Glomerular visceral epithelial cell (primary cell): ENCODE results near the gene FBXO42.
"Not testable (repeated sequence)": the region's sequence is repeated elsewhere in the genome, so short reads cannot be mapped to it uniquely, and the experiment has no call there.

Source experiments
- DNase-seq: peaks from one replicate; pipeline ENCODE4 v3.0.0-alpha.2; 2016; ENCODE audit errors: extremely low spot score

The FBXO42 gene

GRCh38 chr1:16372535-16373285 is 20.4 kb upstream of the FBXO42 start:
- DNase-seq, result no peak

- DNase-seq, result no peak
Measured at GRCh38 chr1:16371725-16372124, 19.4 kb upstream of the FBXO42 start.

DNA sequence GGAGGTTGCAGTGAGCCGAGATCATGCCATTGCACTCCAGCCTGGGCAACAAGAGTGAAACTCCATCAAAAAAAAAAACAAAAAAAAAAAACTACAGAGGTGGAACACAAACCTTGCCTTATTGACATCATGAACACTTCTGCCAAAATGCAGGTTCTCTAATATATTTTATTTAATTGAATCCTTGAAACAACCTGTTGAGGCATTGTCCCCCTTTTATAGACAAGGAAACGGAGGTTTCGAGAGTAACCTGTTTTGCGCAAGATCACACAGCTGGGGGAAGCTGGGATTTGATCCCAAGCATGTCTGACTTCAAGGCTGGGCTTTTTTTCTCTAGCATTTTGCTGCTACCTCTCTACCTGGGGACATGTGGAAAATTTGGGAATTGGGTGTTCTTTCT is 17.5 kb upstream of the FBXO42 start:
- no peak for DNase-seq

GRCh38 chr1:16367968-16368890 is 15.9 kb upstream of the FBXO42 start:
- DNase-seq, result no peak

DNA sequence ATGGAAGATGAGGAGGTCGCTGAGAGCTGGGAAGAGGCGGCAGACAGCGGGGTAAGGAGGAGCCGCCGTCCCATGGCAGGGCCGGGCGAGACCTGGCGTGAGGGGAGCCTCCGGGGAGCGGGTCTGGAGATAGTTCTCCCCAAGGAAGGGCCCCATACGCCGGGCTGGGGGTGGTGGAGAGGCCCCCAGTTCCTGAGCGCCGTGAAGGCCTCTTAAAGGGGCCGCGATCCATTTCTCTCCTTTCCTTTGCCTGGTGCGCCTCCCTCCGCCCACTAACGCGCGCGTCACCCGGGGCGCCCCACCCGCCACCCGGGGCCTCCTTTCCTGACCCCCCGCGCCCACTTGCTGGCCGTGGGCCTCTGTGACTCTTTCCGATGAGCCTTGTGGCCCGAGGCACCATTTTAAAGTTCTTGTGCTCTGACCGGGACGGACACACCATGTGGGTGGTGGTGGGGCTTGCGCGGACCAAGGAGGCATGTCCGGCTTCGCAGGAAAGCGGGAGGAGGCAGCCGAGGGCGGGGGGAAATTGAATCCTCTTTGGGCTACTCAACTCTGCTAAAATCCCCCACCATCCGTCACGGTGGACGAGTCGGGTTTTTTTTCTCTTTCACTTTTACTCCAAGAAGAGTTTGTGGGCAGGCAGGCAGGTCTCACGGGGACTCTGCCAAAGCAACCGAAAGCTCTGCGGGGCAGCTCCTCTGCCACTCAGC is 15.1 kb upstream of the FBXO42 start:
- DNase-seq, result peak; percentile 90

- peak; percentile 99 for DNase-seq
Measured at GRCh38 chr1:16366722-16367257, 14.5 kb upstream of the FBXO42 start, which contains the start of gene SZRD1. TSS of gene SZRD1 (plus strand) at chr1:16367242. CDS start at chr1:16367258, 16 bp downstream.

DNA sequence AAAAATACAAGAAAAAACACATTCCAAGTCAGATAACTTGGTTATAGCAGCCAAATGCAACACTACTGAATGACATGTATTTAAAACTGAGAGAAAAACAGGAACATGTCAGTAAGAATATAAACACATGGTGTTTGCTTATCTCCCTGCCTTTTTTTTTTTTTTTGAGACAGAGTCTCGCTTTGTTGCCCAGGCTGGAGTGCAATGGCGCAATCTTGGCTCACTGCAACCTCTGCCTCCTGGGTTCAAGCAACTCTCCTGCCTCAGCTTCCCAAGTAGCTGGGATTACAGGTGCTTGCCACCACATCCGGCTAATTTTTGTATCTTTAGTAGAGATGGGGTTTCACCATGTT is 12.8 kb upstream of the FBXO42 start:
- DNase-seq, result not testable (repeated sequence)

DNA sequence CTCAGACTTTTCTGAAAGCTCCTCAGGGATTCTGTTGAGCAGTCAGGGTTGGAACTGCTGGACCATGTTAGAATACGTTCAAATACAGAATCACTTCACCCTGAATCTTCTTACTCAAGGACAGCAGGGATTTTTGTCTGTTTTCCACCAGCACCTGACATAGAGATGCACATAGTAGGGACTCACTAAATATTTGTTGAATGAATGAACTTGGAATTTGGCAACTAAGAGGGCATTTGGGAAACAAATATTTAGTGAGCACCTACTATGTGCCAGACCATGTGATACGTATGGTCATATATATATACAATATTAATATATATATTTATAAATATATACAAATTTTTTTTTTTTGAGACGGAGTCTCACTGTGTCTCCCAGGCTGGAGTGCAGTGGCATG is 4.6 kb upstream of the FBXO42 start:
- no peak for DNase-seq

GRCh38 chr1:16354619-16355018 is 2.3 kb upstream of the FBXO42 start:
- no peak for DNase-seq

GRCh38 chr1:16352842-16353535 is 709 bp upstream of the FBXO42 start:
- no peak for DNase-seq

DNA sequence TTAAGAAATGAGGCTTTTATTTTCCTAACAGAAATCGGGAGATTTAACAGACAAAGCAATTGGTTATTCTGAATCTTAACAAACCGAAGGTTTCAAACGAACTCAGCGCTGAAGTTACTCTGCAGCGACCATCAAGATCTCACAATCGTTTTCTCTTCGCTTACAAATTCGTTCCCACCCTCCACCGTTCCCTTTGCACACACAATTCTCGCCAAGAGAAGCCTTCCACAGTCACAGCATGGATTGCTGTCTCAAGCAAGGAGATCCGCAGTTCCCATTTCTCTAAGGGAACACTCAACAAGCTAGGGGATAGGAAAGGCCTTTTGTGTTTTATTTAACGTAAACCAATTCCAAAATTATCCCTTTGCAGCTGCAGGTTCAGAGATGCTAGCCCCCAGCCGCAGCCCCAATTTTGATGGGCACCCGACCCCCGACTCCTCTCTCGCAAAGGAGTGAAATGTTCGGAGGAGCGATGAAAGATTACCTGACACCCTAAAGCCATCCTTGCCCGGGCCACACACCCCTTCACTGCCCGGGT is 755 bp downstream of the FBXO42 start:
- no peak for DNase-seq

DNA sequence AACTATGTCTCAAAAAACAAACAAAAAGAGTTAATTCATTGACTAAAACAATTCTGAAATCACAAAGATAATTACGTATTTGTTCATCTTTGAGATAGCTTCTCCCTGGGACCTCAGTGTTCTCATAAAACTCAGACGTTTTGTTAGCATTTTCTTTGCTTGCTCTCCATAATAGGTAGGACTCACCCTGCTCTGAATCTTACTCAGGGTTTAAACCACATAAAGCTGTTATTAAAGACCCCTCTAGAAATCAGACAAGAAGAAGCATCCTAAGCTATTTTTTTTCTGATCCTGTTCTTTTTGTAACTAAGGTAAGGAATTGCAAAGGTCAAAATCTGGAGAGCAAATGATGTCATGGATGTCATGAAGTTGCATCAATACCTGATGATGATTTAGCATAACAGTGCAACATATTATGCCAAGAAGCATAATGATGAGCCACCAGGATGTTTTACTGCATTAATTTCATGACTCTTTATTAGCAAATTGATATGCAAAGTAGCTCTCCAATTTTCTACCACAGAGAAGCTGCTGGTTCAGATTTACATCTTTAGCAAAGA is 2.4 kb downstream of the FBXO42 start:
- no peak for DNase-seq

DNA sequence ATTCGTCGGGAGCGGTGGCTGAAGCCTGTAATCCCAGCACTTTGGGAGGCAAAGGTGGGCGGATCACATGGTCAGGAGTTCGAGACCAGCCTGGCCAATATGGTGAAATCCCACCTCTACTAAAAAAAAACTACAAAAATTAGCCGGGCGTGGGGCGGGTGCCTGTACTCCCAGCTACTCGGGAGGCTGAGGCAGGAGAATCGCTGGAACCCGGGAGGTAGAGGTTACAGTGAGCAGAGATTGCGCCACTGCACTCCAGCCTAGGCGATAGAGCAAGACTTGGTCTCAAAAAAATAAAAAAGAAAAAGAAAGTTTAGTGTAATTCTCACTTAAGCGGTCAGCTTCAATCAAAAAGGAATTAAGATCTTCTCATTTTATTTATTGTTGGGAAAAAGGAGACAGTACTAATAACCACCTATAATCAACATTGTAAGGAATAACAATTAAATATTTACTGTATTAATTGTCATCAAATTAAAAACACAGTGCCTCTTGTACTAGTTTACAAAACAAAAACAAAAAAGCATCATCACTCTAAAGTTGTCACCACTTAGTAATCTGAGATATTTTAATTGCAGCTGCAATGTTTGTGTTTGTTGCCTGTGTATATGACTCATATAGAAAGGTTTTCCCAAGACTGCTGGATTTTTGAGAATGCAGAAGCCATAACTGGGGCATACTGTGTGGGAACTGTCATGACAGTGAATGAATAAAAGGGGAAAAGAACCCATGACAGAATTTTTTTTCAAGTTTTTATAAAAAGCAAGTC is 3.7 kb downstream of the FBXO42 start:
- DNase-seq, result no peak

DNA sequence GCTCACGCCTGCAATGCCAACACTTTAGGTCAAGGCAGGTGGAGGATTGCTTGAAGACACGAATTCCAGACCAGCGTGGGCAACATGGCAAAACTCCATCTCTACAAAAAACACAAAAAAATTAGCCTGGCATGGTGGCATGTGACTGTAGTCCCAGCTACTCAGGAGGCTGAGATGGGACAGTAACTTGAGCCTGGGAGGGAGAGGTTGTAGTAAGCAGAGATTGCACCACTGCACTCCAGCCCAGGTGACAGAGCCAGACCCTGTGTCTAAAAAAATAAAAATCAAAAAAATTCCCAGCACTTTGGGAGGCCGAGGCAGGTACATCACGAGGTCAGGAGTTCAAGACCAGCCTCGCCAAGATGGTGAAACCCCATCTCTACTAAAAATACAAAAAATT is 9.0 kb downstream of the FBXO42 start:
- not testable (repeated sequence) for DNase-seq

DNA sequence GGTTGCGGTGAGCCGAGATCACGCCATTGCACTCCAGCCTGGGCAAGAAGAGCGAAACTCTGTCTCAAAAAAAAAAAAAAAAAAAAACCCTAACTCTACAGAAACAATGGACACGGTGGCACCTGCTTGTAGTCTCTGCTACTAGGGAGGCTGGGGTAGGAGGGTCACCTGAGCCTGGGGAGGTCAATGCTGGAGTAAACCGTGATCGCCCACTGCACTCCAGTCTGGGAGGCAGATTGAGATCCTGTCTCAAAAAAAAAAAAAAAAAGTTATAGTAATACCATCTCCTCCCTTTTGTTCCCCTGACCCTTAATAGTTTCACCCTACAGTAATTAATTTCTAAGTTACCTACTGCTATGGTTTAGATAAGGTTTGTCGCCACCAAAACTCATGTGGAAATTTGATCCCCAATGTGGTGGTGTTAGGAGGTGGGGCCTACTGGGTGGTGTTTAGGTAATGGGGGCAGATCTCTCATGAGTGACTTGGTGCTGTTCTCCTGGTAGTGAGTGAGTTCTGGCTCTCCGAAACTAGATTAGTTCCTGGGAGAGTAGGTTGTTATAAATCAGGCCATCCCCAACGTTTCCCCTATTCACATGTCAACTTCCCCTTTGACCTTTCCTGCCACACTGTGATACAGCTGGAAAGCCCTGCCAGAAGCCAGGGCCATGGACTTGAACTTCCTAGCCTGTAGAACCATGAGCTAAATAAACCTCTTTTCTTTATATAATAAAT is 9.8 kb downstream of the FBXO42 start:
- DNase-seq, result no peak

GRCh38 chr1:16340673-16341072 is 11.6 kb downstream of the FBXO42 start:
- no peak for DNase-seq

- DNase-seq, result no peak
Measured at GRCh38 chr1:16338961-16339360, 13.3 kb downstream of the FBXO42 start.

- no peak for DNase-seq
Measured at GRCh38 chr1:16334655-16335340, 17.5 kb downstream of the FBXO42 start.
